Keratinocyte (primary cell): ENCODE measurements around the gene LDLRAD4. TPM values are rescaled to one million over a fixed set of nuclear protein-coding genes. Genes with fewer than 3 reads are reported as not detected.

Experiments used
- DNase-seq: peaks from one replicate; pipeline ENCODE4 v3.0.0-alpha.2; 2011; ENCODE audit warnings: low read depth, missing footprints, low spot score
- FAIRE-seq: peaks from 2 replicates; lab custom pipeline; 2011; peaks lifted over from hg19 to GRCh38; lab: Jason Lieb, UNC
- H2AFZ ChIP-seq: 2 replicates; pipeline ENCODE4 v1.6.0; 2012; ENCODE audit warnings: low read length, control low read depth, inconsistent platforms; ENCODE audit not compliant: control insufficient read depth
- H3K27ac ChIP-seq: 2 replicates; pipeline ENCODE4 v1.5.1; 2011; ENCODE audit warnings: low read length; ENCODE audit not compliant: control insufficient read depth, insufficient read depth
- H3K27me3 ChIP-seq: 3 replicates; pipeline ENCODE4 v1.6.0; 2011; ENCODE audit warnings: low read length; ENCODE audit not compliant: control insufficient read depth, insufficient read depth; ENCODE audit errors: extremely low read depth
- H3K36me3 ChIP-seq, 2 experiments: 2 replicates in 1 of 2; 3 replicates in 1 of 2; pipeline ENCODE4 v1.5.1; 2011; ENCODE audit warnings: low read length in 2 of 2, mild to moderate bottlenecking in 1 of 2; ENCODE audit not compliant: control insufficient read depth in 2 of 2, insufficient read depth in 2 of 2; ENCODE audit errors: extremely low read depth in 1 of 2
- H3K4me1 ChIP-seq: 3 replicates; pipeline ENCODE4 v1.5.1; 2011; ENCODE audit warnings: low read length; ENCODE audit not compliant: control insufficient read depth, insufficient read depth; ENCODE audit errors: extremely low read depth
- H3K4me2 ChIP-seq: 3 replicates; pipeline ENCODE4 v1.6.0; 2011; ENCODE audit warnings: low read depth, low read length; ENCODE audit not compliant: control insufficient read depth, insufficient read depth; ENCODE audit errors: extremely low read depth
- H3K4me3 ChIP-seq, 3 experiments: fragments of 200-600 bp in 1 of 3; sonication (generic) in 1 of 3; 2 replicates in 2 of 3; 3 replicates in 1 of 3; pipeline ENCODE4 v1.5.1; 2011 to 2016; ENCODE audit warnings: low read length in 3 of 3, mild to moderate bottlenecking in 3 of 3, control low read depth in 2 of 3, inconsistent platforms in 1 of 3, low read depth in 1 of 3, mixed read lengths in 1 of 3, mixed run types in 1 of 3, moderate library complexity in 1 of 3; ENCODE audit not compliant: control insufficient read depth in 2 of 3, insufficient read depth in 2 of 3; ENCODE audit errors: extremely low read depth in 1 of 3
- H3K79me2 ChIP-seq: 2 replicates; pipeline ENCODE4 v1.6.0; 2012; ENCODE audit warnings: low read length; ENCODE audit not compliant: control insufficient read depth, insufficient read depth
- H3K9ac ChIP-seq: 3 replicates; pipeline ENCODE4 v1.6.0; 2011; ENCODE audit warnings: low read length; ENCODE audit not compliant: control insufficient read depth, insufficient read depth; ENCODE audit errors: extremely low read depth
- H3K9me1 ChIP-seq: 3 replicates; pipeline ENCODE4 v1.6.0; 2011; ENCODE audit warnings: low read length; ENCODE audit not compliant: control insufficient read depth, insufficient read depth; ENCODE audit errors: extremely low read depth
- H3K9me3 ChIP-seq: 2 replicates; pipeline ENCODE4 v1.5.1; 2012; ENCODE audit warnings: low read depth, low read length; ENCODE audit not compliant: control insufficient read depth
- H4K20me1 ChIP-seq: 3 replicates; pipeline ENCODE4 v1.6.0; 2011; ENCODE audit warnings: low read length; ENCODE audit not compliant: control insufficient read depth, insufficient read depth; ENCODE audit errors: extremely low read depth
- EZH2 ChIP-seq: IDR thresholded peaks from one replicate; pipeline ENCODE4 v1.6.1; 2012; ENCODE audit warnings: inconsistent platforms, mild to moderate bottlenecking, low read length, moderate library complexity
- dilution Hi-C: fragments of 300-500 bp; cut with MboI; formaldehyde crosslinking; loops from one replicate; pipeline ENCODE4 v1.7.0; 2020; ENCODE audit warnings: low sequenced_read_pairs; ENCODE audit not compliant: extremely low pct_ligation_motif_present
- polyA plus RNA-seq, 5 experiments: library from polyadenylated mRNA; depleted of rRNA in 3 of 5; stranded (reverse) in 3 of 5; stranded (forward) in 1 of 5; unstranded in 1 of 5; fragments of >200 nt; gene quantifications; 1 replicate in 1 of 5; 2 replicates in 3 of 5; 3 replicates in 1 of 5; pipeline versions ENCODE4 v1.2.1 to v1.2.3, GENCODE V29; 2011 to 2012; ENCODE audit warnings: missing spikeins in 2 of 5, low read depth in 1 of 5, low replicate concordance in 1 of 5
- TF ChIP-seq, protein P1 (sequence below), 3 experiments: IDR thresholded peaks in 1 of 3; conservative IDR thresholded peaks in 1 of 3; optimal IDR thresholded peaks in 1 of 3; 2 replicates in 2 of 3; 3 replicates in 1 of 3; pipeline versions ENCODE3 to v1.5.1; 2011; ENCODE audit warnings: low read length in 3 of 3, mild to moderate bottlenecking in 3 of 3, moderate library complexity in 2 of 3, control low read depth in 1 of 3, inconsistent platforms in 1 of 3; ENCODE audit not compliant: insufficient read depth in 2 of 3; ENCODE audit errors: extremely low read depth in 1 of 3

Gene LDLRAD4
- polyA plus RNA-seq, 1 donor (not counting 4 experiments of a cell fraction or from before 2014, with no cell fraction given) = not detected

- Histone ChIP-seq H3K79me2 (no peaks in the 10 kb centered on the region), H3K4me3 (no peak overlapping the region), H3K9me3 (no peaks in the 10 kb centered on the region), H4K20me1 (no peaks in the 10 kb centered on the region), H3K4me2 (no peak overlapping the region), H3K9me1 (no peaks in the 10 kb centered on the region), H3K27ac (no peak overlapping the region), H3K27me3 (no peaks in the 10 kb centered on the region), H3K9ac (no peak overlapping the region), H3K4me1 (no peaks in the 10 kb centered on the region), H3K36me3 (no peaks in the 10 kb centered on the region), H2AFZ (no peak overlapping the region)
- TF ChIP-seq EZH2 = no peak
- TF ChIP-seq, protein P1, sequence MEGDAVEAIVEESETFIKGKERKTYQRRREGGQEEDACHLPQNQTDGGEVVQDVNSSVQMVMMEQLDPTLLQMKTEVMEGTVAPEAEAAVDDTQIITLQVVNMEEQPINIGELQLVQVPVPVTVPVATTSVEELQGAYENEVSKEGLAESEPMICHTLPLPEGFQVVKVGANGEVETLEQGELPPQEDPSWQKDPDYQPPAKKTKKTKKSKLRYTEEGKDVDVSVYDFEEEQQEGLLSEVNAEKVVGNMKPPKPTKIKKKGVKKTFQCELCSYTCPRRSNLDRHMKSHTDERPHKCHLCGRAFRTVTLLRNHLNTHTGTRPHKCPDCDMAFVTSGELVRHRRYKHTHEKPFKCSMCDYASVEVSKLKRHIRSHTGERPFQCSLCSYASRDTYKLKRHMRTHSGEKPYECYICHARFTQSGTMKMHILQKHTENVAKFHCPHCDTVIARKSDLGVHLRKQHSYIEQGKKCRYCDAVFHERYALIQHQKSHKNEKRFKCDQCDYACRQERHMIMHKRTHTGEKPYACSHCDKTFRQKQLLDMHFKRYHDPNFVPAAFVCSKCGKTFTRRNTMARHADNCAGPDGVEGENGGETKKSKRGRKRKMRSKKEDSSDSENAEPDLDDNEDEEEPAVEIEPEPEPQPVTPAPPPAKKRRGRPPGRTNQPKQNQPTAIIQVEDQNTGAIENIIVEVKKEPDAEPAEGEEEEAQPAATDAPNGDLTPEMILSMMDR (optimal IDR thresholded peaks at IDR 0.05 in 1 of 3, IDR thresholded peaks at IDR 0.05 in 1 of 3, conservative IDR thresholded peaks at IDR 0.05 in 1 of 3; ENCODE audit: extremely low read depth in 1 of 3, insufficient read depth in 2 of 3, low read length in 3 of 3) = no peak
- dilution Hi-C loops = no loop called here
- FAIRE-seq (no peak), DNase-seq (no peak)
Observed at GRCh38 chr18:13239171-13239956, 20.8 kb downstream of the LDLRAD4 start.

DNA sequence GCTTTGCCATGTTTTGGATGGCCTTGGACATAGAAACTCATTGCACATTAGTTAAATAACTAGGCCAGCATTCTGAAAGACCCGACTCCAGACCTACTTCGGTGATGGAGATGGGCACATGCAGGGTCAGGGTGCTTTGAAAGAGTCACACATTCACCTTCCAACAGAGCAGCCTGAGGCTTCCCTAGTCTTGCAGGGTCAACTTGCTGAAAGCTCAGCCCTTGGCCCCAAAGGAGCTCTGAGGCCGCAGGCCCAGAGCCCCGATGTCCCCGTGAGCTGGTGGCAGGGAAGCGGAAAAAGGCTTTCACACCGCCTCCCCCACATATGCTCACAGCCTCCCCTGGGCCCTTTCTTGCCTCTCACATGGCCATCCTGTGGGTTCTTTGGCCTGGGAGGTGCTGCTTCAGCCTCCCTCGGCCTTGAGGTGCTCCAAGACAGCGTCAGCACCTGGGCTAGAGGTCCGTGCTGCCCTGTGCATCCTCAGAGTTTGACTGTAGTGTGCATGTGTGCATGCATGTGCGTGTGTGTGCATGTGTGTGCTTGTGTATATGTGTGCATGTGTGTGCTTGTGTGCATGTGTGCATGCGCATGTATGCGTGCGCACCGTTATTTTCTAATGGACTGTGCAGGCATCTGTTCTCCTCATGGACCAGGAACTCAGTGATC, 21.6 kb downstream of the LDLRAD4 start:
- H3K27me3 ChIP-seq = no peaks in the 10 kb centered on the region
- no peak overlapping the region for H3K4me3 ChIP-seq
- H3K9me3 ChIP-seq = no peaks in the 10 kb centered on the region
- no peak overlapping the region for H3K9ac ChIP-seq
- no peaks in the 10 kb centered on the region for H4K20me1 ChIP-seq
- dilution Hi-C loops = no loop called here
- no peak overlapping the region for H2AFZ ChIP-seq
- no peak for DNase-seq
- no peaks in the 10 kb centered on the region for H3K36me3 ChIP-seq
- FAIRE-seq = no peak
- no peak overlapping the region for H3K4me2 ChIP-seq
- TF ChIP-seq, protein P1 (optimal IDR thresholded peaks at IDR 0.05 in 1 of 3, IDR thresholded peaks at IDR 0.05 in 1 of 3, conservative IDR thresholded peaks at IDR 0.05 in 1 of 3; ENCODE audit: extremely low read depth in 1 of 3, insufficient read depth in 2 of 3, low read length in 3 of 3) = no peak
- no peak for TF ChIP-seq EZH2
- no peaks in the 10 kb centered on the region for H3K79me2 ChIP-seq
- no peaks in the 10 kb centered on the region for H3K9me1 ChIP-seq
- H3K4me1 ChIP-seq = no peaks in the 10 kb centered on the region
- H3K27ac ChIP-seq = no peak overlapping the region
